Ishikawa (cell line): ENCODE results near the gene CELSR1.

Experiments
- EP300 ChIP-seq: IDR thresholded peaks from 2 replicates; pipeline ENCODE4 v1.6.1; 2012; ENCODE audit warnings: borderline replicate concordance
- MAX ChIP-seq: IDR thresholded peaks from 2 replicates; pipeline ENCODE4 v1.6.1; 2012
- NFIC ChIP-seq: IDR thresholded peaks from 2 replicates; pipeline ENCODE4 v1.6.1; 2012
- TEAD4 ChIP-seq: IDR thresholded peaks from 2 replicates; pipeline ENCODE4 v1.6.1; 2012

GRCh38 chr22:46534177-46534776 lies 3.1 kb downstream of the CELSR1 start:
- TF ChIP-seq MAX (no peak), NFIC (no peak), TEAD4 (no peak), EP300 (no peak)
